GM19455 (cell line): ENCODE data around the gene ACSF3.

Experiments
- ATAC-seq: cut with Tn5 transposase; IDR thresholded peaks from one replicate; pipeline ENCODE4 v1.9.1; 2021; ENCODE audit not compliant: unreplicated experiment

ACSF3 gene

GRCh38 chr16:89171216-89172170, 77.8 kb downstream of the ACSF3 start, which contains the start of gene CDH15:
TSS of gene CDH15 (plus strand) at chr16:89171748. CDS start at chr16:89171832, 84 bp downstream.
- peak; percentile 76 for ATAC-seq

GRCh38 chr16:89172171-89172527, 78.5 kb downstream of the ACSF3 start:
- no peak for ATAC-seq

DNA sequence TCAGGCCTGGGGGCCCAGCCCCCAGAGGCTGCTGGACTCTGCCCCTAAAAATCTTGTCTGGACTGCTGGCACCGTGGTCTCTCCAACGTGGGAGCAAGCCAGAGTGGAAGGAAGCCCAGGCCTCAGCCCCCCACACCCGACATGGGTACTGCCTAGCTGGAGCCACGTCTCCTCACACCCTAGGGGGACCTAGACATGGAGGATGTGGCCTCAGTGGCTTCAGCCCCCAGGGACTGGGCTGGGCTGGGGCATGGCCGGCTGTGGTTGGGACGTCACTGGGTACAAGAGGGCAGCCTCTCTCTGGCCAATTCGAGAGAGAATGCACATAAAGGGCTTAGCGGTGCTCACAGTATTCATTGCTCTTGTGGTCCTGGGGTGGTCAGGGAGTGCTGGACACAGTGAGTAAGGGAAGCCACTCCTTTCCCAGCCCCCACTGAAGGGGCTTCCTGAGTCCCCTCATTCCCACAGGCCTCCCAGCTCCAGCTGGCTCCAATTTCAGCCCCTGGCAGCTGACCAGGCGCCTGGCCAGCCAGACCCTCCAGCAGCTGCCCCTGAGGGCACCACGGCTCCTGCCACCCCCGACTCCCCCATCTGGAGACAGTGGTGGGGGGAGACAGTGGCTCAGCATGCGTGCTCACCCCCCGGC, 79.0 kb downstream of the ACSF3 start:
- ATAC-seq: no peak

DNA sequence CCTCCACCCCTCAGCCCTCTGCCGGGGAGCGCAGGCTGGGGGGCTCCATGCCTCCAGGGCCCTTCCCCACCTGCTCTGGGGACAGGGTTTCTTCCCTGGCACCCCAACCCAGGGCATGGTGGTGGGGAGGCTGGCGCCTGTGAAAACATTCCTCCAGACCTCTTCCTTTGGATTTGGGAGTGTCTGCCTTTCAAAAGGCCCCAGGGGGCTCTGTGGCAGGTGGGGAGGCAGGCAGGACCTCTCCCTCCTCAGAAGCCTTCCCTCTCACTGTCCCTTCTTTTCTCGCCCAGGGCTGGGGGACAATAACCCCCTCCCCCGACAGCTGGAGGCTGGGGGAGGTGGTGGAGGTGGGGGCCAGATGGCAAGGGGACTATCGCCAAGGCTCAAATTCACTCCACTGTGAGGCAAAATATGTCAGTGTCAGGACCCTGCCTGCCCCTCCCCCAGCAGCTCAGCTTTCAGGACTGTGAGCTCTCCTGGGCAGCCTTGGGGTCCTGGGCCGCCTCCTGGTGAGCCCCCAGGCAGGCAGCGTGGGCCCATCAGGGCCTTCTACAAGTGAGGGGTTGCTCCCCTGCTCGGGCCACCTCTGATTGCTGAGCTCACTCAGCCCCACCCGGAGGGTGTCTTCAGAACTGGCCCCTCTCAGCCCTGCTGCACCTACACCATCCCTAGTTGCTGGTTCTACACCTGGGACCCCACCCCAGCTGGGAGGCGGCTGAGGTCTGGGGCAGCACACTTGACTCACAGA, 79.7 kb downstream of the ACSF3 start:
- no peak for ATAC-seq

DNA sequence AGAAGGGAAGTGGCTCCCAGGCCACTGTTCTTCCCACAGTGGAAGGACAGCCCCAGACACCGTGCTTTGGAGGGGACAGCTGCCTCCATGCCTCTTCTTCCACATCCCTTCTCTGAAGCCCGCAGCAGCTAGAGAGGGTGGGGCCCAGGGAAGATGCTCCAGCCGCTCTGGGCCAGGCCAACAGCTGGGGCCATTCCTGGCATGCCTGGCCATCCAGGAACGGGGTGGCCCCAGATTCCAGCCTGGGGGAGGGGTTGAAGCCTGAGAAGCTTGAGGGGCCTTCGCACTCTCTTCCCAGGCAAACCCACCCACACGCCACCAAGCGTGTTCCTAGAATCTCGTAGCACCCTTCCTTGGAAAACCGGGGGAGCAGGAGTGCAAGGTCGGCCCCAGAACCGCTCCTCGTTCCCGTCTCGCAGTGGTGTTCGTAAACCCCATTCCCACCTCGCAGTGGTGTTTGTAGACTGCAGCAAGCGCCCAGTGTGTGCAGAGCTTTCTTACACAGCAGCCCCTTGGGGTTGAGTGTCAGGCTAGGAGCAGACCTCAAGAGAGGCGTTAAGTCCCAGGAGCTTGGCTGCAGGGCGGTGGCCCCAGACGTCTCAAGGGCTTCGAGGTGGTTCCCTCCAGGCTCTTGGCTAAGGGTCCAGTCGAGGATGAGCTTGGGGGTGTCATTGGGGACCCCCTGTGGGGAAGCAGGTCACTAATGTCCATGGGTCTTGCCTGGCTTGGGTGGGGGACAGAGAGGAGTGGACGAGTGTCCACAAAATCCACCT, 80.6 kb downstream of the ACSF3 start:
- no peak for ATAC-seq

DNA sequence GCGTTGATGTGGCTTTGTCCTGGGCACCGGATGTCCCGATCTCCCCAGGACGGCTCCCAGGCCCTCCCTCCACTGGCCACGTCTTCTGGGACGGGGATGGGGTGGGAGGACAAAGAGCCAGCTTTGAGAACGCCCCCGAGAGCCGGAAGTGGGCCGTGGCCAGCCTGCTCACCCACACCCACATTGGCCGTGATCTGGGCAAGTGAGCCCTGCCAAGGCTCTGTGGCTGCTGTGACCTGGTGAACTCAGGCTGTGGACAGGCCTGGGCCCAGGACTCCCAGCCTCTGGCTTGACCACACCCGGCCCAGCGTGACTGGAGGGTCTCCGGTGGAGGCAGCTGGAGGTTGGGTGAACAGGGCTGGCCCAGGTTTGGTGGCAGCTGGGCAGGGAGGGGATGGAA, 81.2 kb downstream of the ACSF3 start:
- ATAC-seq: no peak

DNA sequence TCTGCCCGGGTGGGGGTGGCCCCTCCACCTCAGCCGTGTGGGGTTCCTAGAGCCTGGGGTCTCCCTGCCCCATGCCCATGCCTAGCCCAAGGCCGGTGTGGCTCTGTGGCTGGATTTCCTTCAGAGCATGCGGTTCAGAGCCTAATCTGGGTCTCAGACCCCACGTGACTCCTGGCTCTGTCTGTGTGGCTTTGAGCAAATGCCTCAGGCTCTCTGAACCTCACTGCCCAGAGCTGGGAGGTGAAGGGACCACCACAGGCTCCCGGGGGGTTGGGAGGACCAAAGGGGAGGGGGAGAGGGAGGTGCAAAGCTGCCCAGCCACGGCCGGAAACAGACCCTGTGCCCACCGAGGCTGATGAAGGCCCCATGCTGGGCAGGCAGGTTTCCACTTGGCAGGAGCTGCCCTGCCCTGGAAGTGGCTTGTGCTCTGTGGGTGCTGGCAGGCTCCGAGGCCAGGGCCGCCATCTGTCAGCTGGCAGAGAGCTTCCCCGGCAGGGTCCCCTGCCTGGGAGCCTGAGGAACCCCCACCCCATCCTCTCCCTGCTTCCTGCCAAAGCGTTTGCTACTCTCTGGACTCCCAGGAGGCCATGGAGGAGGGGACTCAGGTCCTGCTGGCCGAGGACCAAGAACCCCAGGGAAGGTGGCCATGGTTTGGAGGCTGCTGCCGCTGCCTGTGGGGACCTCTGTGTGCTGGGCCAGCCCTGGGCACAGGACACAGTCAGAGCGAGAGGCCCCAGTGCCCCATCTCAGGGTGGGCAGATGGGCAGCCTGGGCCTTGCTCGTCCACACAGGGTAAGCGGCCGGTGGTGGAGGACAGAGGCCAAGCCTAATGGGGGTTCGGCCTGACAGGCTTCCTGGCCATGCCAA, 81.9 kb downstream of the ACSF3 start:
- no peak for ATAC-seq

- no peak for ATAC-seq
These were observed 82.6 kb downstream of the ACSF3 start for GRCh38 chr16:89176147-89176690.

GRCh38 chr16:89176717-89177116, 83.1 kb downstream of the ACSF3 start:
- ATAC-seq: no peak

DNA sequence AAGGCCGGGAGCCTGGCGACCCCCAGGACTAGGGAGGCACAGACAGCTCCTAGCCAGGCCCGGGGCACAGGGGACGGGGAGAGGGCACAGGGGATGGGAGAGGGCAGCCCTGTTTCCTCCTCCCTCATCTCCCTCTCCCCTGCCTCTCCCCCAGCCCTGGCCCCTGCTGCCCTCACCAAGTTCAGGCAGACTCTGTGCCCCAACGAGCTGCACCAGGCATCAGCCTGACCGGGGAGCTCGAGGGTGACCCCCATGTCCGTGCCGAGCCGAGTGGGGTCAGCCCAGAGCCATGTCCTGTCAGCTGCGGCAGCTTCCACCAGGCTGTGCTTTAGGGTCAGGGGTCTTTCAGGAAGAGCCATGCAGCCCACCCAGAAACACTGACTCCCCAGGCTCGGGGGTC, 83.8 kb downstream of the ACSF3 start:
- ATAC-seq: no peak

DNA sequence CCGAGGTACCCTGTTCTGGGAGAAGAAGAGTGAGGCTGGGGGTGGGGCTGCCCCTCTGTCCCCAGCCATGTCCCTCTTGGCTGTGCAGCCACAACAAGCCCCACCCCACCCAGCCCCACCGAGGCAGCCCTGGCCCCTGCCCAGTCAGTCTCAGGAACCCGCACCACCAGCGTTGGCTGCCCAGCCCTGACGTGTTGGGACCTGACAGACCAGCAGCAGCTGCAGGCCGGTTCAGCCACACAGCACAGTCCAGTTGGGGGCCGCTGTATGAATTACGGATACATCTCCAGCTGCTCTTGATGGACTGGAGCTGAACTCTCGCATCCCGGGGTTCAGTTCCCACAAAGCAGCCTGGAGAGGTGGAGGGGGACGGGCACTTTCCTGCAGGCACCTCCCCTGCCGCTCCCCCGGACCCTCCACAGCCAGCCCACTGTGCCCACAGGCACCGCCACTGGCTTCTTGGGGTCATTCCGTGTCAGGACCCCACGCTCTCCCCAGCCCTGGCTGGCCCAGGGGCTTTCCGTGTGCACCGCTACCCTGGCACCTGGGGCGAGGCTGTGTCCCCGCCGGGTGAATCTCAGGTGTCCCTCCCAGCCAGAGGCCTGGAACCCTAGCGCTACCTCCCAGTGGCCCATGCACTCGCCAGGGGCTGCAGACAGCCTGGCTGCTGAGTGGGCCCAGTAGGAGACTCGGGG, 84.9 kb downstream of the ACSF3 start:
- ATAC-seq: no peak

DNA sequence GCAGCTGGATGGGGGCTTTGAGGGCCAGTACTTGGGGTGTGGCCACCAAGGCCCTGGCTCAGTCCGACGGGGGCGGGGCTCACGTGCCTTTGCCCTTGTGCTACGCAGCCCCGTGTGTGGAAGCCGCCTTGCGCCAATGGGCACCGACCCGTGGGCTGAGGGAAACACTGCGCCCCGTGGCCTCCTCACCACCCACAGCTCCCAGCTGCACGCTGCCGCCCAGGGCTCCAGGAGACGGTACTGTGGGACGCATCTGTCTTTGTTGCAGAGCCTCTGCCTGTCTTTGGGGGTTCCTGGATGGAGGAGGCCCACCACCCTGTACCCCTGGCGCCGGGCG, 85.5 kb downstream of the ACSF3 start:
- no peak for ATAC-seq

GRCh38 chr16:89179656-89180315, 86.1 kb downstream of the ACSF3 start:
- no peak for ATAC-seq

DNA sequence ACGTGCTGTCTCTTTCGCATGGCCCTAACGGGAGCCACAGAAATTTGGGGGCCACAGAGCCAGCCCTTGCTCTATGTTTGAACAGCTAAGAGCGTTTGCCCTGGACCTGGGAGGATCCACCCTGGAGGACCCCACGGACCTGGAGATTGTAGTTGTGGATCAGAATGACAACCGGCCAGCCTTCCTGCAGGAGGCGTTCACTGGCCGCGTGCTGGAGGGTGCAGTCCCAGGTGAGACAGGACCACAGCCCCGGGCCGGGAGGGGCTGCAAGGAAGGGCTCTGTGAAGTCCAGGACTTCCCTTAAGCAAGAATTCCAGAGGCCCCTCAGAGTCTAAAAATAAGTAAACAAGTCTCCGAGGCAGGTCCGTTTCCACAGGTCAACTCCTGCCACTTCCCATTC, 89.8 kb downstream of the ACSF3 start:
- ATAC-seq: no peak

GRCh38 chr16:89183975-89184676, 90.5 kb downstream of the ACSF3 start:
- no peak for ATAC-seq

DNA sequence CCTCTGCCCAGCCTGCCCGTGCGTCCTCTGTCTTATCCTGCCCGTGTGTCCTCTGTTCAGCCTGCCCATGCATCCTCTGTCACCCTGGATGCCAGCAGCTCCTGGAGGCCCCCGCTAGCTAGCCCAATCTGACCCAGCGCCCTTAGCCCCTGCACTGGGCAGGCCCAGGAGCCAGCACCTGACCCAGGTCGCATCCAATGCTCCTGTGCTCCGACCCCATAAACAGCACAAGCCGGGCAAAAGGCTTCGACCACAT, 91.0 kb downstream of the ACSF3 start:
- no peak for ATAC-seq

DNA sequence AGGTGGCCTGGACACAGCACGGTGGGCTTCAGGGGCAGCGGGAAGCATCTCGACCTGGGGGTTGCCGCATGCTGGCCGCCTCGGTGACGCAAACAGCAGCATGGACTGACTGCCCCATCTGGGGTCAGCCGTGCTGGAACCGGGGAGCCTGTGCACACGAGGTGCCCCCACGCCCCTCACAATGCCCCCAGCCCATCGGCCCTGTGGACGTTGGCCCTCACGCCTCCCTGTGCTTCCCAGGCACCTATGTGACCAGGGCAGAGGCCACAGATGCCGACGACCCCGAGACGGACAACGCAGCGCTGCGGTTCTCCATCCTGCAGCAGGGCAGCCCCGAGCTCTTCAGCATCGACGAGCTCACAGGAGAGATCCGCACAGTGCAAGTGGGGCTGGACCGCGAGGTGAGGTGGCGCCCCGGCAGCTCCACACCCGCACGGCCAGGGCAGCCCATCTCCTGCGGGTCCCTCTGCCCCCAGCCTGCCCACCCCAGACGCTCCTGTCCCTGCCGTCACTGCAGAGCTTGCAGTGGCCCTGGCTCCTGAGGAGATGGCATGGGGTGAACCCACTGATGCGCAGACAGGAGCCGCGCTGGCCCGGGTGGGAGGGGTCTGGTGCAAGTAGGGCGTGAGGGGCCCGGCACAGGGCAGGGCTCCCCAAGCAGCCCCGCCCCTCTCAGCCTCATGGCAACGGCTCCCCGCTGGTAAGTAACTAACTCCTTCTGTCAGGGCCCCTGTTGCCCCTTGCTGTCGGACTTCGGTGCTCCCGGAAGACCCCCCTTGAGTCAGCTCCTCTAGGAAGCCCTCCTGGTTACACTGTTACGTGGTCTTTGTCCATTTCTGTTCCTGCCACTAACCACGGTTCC, 91.5 kb downstream of the ACSF3 start:
- ATAC-seq: no peak
